ENCODE data around the gene CLMN.

- no peak for TF ChIP-seq CTCF (IDR thresholded peaks at IDR 0.05; ENCODE audit: low read length)
- no peak for TF ChIP-seq EZH2 (IDR thresholded peaks at IDR 0.05; ENCODE audit: borderline replicate concordance, low read length)
Measured at GRCh38 chr14:95147597-95147996, 172.1 kb downstream of the CLMN start.
